ENCODE data around the gene SLC2A10. TPM values are rescaled to one million over a fixed set of nuclear protein-coding genes. Genes with fewer than 3 reads are reported as not detected.

The SLC2A10 gene
- total RNA-seq, 1 experiment from 2014 or later: 4.2 TPM

GRCh38 chr20:46691196-46691595 is 18.3 kb upstream of the SLC2A10 start:
- CTCF ChIA-PET: no interaction called here
- Histone ChIP-seq H3K4me1 (peaks cover 17% of the 10 kb centered on the region), H3K9me3 (no peaks in the 10 kb centered on the region), H3K27me3 (replicated peaks; ENCODE audit: control insufficient read depth, insufficient read depth, low read length) (no peaks in the 10 kb centered on the region), H3K36me3 (ENCODE audit: control insufficient read depth, insufficient read depth, low read length) (peaks cover 2% of the 10 kb centered on the region; the same call in 1 of the 2 replicates), H3K4me3 (ENCODE audit: low read depth, low read length) (no peak overlapping the region)
- intact Hi-C loops (cut with micrococcal nuclease; ENCODE audit: unreplicated experiment): no loop called here
- no peak for TF ChIP-seq CTCF (IDR thresholded peaks at IDR 0.05; ENCODE audit: insufficient read depth in 1 of 2, low read depth in 1 of 2, low read length in 1 of 2, severe bottlenecking in 1 of 2, unreplicated experiment in 1 of 2)
- Mint-ChIP-seq H3K27ac (ENCODE audit: unreplicated experiment) (no peak overlapping the region), H3K27me3 (ENCODE audit: insufficient read depth, unreplicated experiment) (no peaks in the 10 kb centered on the region), H3K4me3 (ENCODE audit: unreplicated experiment) (peak overlapping the region; percentile 74), H3K4me1 (ENCODE audit: low read depth, unreplicated experiment) (peaks cover 10% of the 10 kb centered on the region), H3K36me3 (ENCODE audit: insufficient read depth, unreplicated experiment) (peaks cover 12% of the 10 kb centered on the region), H3K9me3 (ENCODE audit: unreplicated experiment) (no peaks in the 10 kb centered on the region)
- no TSS peak for BruUV-seq (replicated peaks)
- DNase-seq: no peak
- POLR2A ChIA-PET: no interaction called here

- Histone ChIP-seq H3K36me3 (ENCODE audit: control insufficient read depth, insufficient read depth, low read length) (no peaks in the 10 kb centered on the region), H3K4me1 (peaks cover 4% of the 10 kb centered on the region; the same call in 1 of the 2 replicates), H3K4me3 (ENCODE audit: low read depth, low read length) (no peak overlapping the region), H3K27me3 (replicated peaks; ENCODE audit: control insufficient read depth, insufficient read depth, low read length) (no peaks in the 10 kb centered on the region), H3K9me3 (peaks cover 2% of the 10 kb centered on the region; the same call in 1 of the 2 replicates)
- ChIA-PET CTCF (interaction anchor here (0.6 to 1.1 kb wide), 2 partner anchors 9 to 101 kb away, joined by 3 to 8 read pairs; no protein-coding TSS in a partner anchor), POLR2A (no interaction called here)
- H3K4me1 Mint-ChIP-seq (ENCODE audit: low read depth, unreplicated experiment): peaks cover 10% of the 10 kb centered on the region
- intact Hi-C loops (cut with micrococcal nuclease; ENCODE audit: unreplicated experiment): no loop called here
- TF ChIP-seq CTCF (IDR thresholded peaks at IDR 0.05; ENCODE audit: insufficient read depth in 1 of 2, low read depth in 1 of 2, low read length in 1 of 2, severe bottlenecking in 1 of 2, unreplicated experiment in 1 of 2): no peak
- no peak overlapping the region for H3K4me3 Mint-ChIP-seq (ENCODE audit: unreplicated experiment)
- peak in 1 of 2 experiments; percentile 32 for DNase-seq
- H3K27ac Mint-ChIP-seq (ENCODE audit: unreplicated experiment): no peak overlapping the region
- no TSS peak for BruUV-seq (replicated peaks)
- H3K9me3 Mint-ChIP-seq (ENCODE audit: unreplicated experiment): no peaks in the 10 kb centered on the region
- no peaks in the 10 kb centered on the region for H3K27me3 Mint-ChIP-seq (ENCODE audit: insufficient read depth, unreplicated experiment)
- peaks cover under 1% of the 10 kb centered on the region for H3K36me3 Mint-ChIP-seq (ENCODE audit: insufficient read depth, unreplicated experiment)
These were observed 15.0 kb upstream of the SLC2A10 start for GRCh38 chr20:46694484-46694883.

- no peaks in the 10 kb centered on the region for H3K27me3 Mint-ChIP-seq (ENCODE audit: insufficient read depth, unreplicated experiment)
- H3K36me3 ChIP-seq (ENCODE audit: control insufficient read depth, insufficient read depth, low read length): no peaks in the 10 kb centered on the region
- no peaks in the 10 kb centered on the region for H3K36me3 Mint-ChIP-seq (ENCODE audit: insufficient read depth, unreplicated experiment)
- POLR2A ChIA-PET: no interaction called here
- 0 out of 2 replicates have a peak, but pooled peaks cover 1% of the 10 kb centered on the region for H3K27me3 ChIP-seq (replicated peaks; ENCODE audit: control insufficient read depth, insufficient read depth, low read length)
- CTCF ChIA-PET: interaction anchor here (1.0 kb wide), 1 partner anchor 63 kb away, joined by 3 read pairs; no protein-coding TSS in a partner anchor
- peaks cover 2% of the 10 kb centered on the region for H3K4me1 Mint-ChIP-seq (ENCODE audit: low read depth, unreplicated experiment)
- no peak overlapping the region for H3K4me3 Mint-ChIP-seq (ENCODE audit: unreplicated experiment)
- no peak for DNase-seq
- intact Hi-C loops (cut with micrococcal nuclease; ENCODE audit: unreplicated experiment): no loop called here
- no peaks in the 10 kb centered on the region for H3K4me1 ChIP-seq
- BruUV-seq (replicated peaks): no TSS peak
- H3K9me3 Mint-ChIP-seq (ENCODE audit: unreplicated experiment): no peaks in the 10 kb centered on the region
- TF ChIP-seq CTCF (IDR thresholded peaks at IDR 0.05; ENCODE audit: insufficient read depth in 1 of 2, low read depth in 1 of 2, low read length in 1 of 2, severe bottlenecking in 1 of 2, unreplicated experiment in 1 of 2): no peak
- H3K4me3 ChIP-seq (ENCODE audit: low read depth, low read length): no peak overlapping the region
- H3K27ac Mint-ChIP-seq (ENCODE audit: unreplicated experiment): no peak overlapping the region
- H3K9me3 ChIP-seq: peaks cover 3% of the 10 kb centered on the region; the same call in 1 of the 2 replicates
These were observed 13.6 kb upstream of the SLC2A10 start for GRCh38 chr20:46695892-46696291.
